ENCODE data around the gene ABHD16A.

The ABHD16A gene

DNA sequence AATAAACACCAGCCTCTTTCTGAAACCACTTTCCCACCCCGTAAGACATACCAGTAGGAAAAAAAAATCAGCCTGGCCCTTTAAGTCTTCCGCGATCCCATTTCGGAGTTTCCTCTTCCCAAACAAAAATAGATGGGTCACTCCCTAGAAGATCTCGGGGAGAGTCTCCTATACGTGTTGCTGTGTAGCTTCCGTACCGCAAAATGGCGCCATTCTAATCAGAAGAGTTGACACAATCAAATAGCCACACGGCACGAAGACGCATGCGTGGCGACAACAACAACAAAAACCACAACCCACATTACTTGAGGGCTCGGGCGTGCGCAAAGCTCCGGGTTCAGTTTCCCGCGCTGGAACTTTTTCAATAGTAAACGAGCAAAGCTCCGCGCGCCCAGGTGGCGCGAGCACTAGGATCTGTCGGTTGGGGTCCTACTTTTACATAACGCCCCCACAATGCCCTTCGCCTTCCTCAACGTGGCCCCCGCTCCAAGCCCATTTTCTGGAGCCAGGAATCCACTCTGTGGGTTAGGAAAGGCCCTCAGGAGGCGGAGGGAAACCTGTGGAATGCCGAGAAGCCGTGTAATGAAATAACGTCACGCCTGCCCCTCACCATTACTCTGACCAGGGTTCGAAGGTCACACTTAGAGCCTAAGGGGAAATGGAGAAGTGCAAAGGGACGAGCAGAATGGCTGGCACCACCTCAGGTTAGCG lies 38.2 kb downstream of the ABHD16A start, which contains the start of gene GPANK1:
Gene GPANK1, minus strand, starts transcription at position 208 of the 711 bp plus-strand sequence. CDS start 519 bp downstream, outside the sequence.
- TF ChIP-seq, protein P1, sequence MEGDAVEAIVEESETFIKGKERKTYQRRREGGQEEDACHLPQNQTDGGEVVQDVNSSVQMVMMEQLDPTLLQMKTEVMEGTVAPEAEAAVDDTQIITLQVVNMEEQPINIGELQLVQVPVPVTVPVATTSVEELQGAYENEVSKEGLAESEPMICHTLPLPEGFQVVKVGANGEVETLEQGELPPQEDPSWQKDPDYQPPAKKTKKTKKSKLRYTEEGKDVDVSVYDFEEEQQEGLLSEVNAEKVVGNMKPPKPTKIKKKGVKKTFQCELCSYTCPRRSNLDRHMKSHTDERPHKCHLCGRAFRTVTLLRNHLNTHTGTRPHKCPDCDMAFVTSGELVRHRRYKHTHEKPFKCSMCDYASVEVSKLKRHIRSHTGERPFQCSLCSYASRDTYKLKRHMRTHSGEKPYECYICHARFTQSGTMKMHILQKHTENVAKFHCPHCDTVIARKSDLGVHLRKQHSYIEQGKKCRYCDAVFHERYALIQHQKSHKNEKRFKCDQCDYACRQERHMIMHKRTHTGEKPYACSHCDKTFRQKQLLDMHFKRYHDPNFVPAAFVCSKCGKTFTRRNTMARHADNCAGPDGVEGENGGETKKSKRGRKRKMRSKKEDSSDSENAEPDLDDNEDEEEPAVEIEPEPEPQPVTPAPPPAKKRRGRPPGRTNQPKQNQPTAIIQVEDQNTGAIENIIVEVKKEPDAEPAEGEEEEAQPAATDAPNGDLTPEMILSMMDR (IDR thresholded peaks at IDR 0.05; ENCODE audit: low read depth, low read length, missing control alignments) = no peak
- H3K4me3 ChIP-seq (ENCODE audit: low read depth, low read length) = peak within 1 kb of the TSS; percentile 90
- peak; percentile 92 for DNase-seq (ENCODE audit: low read depth)

DNA sequence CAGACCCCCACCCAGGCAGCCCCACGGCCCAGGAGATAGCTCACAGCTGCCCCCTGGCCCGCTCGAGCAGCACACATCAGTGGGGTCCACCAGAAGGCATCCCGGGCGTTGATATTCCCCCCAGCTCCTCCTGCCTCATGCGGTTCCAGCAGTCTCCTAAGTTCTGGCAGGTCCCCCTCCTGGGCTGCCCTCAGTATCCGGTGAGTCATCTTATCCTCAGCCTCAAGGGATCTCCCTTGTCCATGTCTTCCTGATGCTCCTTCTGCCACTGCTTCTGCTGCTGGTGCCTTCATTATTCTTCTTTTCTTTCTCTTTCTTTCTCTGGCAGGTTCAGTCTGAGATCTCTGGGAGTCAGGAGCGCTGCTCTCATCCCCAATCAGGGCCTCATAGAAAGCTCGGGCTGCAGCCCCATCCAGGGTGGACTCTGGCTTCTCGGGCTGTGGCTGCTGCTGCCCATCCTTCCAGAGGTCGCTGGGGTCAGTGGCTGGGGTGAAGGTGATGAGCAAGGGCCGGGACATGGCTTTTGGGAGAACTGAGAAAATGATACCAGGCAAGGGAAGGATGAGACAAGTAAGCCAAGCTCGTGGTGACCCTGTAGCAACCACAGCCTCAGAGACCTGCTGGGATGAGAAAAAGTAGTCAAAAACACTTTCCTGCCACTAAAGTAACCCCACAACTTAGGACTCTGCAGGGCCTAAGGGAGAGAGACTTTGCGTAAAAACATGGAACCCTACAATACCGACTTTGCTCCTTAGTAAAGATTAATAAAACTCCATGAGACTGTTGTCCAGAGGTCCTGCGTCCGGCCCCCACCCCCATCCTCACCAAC lies 38.9 kb downstream of the ABHD16A start:
- TF ChIP-seq, protein P1 (IDR thresholded peaks at IDR 0.05; ENCODE audit: low read depth, low read length, missing control alignments) = no peak
- H3K4me3 ChIP-seq (ENCODE audit: low read depth, low read length) = peak overlapping the region; percentile 90
- no peak for DNase-seq (ENCODE audit: low read depth)

DNA sequence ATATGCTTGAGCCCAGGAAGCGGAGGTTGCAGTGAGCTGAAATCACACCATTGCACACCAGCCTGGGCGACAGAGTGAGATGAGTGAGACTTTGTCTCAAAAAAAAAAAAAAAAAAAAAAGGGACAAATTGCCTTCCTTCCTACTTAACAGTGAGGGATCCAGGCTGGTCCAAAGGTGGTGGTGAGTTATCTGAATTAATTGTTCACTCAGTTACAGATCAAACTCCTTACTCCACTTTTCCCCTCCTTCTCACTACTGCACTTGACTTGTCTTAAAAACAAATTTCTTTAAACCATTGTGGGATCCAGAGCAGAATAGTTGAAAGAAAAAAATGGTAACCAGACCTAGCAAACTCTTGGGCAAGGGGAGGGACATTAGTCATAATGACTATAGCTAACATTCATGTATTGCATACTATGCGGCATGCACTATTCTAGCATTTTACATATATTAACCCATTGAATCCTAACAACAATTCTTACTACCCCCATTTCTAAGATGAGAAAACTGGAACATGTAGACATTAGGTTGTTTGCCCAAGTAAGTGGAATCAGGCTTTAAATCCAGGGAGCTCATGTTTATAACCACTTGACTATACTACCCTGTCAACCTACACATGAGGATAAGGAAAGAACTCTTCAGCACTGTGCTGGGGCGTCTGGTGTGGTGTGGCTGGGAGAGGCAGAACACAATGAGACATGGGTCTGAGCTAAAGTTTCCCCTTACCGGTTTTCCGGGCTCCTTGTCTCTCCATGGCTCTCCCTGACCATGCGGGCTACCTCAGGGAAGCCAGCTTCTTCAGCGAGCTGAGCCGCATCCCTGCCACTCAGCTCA lies 39.8 kb downstream of the ABHD16A start:
- peak overlapping the region; percentile 90 for H3K4me3 ChIP-seq (ENCODE audit: low read depth, low read length)
- TF ChIP-seq, protein P1 (IDR thresholded peaks at IDR 0.05; ENCODE audit: low read depth, low read length, missing control alignments) = no peak
- no peak for DNase-seq (ENCODE audit: low read depth)

DNA sequence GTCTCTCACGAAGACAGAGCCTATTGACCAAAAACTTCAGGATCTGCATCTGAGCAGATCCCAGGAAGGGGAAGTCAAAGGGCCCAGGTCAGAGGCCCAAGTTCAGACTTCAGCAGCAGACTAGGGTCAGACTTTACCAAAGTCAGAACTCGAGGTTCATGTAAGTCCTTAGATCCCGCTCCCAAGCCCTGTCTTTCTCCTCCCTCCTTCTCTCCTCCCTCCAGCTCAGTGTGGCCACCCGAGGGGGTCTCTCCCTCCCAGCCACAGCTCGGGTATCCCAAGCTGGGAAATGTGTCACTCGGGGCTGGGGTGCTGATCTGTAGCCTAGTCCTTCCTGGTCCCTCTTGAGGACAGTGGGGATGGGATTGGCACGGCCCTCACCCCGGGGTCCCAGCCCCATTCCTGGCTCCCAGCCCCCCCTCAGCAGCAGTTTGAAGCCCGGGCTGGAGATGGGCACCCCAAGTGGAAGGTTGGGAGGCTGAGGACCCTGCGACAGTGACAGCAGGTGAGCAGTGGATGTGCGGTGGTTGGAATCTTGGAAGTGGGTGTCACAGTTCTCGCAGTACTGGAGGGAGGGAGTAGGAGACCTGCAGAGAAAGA lies 40.9 kb downstream of the ABHD16A start:
- DNase-seq (ENCODE audit: low read depth) = no peak
- TF ChIP-seq, protein P1 (IDR thresholded peaks at IDR 0.05; ENCODE audit: low read depth, low read length, missing control alignments) = no peak
- H3K4me3 ChIP-seq (ENCODE audit: low read depth, low read length) = no peak overlapping the region

DNA sequence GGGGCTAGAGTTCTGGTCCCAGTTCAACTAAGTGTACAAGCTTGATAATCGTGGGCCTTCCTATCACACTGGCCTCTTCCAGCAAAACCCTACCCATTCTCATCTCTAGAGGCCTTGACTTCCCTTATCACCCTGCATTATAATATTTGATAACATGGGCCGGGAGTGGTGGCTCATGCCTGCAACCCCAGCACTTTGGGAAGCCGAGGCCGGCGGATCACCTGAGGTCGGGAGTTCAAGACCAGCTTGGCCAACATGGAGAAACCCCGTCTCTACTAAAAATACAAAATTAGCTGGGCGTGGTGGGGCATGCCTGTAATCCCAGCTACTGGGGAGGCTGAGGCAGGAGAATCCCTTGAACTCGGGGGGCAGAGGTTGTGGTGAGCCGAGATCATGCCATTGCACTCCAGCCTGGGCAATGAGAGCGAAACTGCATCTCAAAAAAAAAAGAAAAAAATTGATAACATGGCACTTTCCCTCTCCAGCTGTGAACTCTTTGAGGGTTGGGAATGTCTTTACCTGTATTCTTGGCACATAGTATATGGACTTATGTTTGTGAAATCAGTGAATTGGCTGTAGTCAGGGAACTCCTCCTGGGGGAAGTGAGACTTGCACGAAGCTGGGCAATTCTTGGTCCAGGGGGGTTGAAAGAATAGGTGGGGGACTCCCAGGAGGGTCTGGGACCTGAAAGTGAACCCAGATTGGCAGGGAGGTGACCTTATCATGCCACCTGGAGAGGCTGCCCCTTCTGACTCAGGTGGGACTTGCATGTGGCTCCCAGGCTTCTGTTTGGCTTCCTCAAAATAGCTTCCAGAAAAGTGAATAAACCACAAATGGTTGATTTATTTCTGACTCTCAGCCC lies 41.6 kb downstream of the ABHD16A start:
- H3K4me3 ChIP-seq (ENCODE audit: low read depth, low read length) = peak overlapping the region; percentile 92; the same call in 1 of the 2 replicates
- TF ChIP-seq, protein P1 (IDR thresholded peaks at IDR 0.05; ENCODE audit: low read depth, low read length, missing control alignments) = no peak
- DNase-seq (ENCODE audit: low read depth) = no peak

Measured in GM12864 (cell line).